GM18511 (cell line): ENCODE measurements around the gene FBXO4.
A peak's percentile ranks its signal among the peaks of the same experiment; 100 is the strongest.

Source experiments
- ATAC-seq: cut with Tn5 transposase; IDR thresholded peaks from one replicate; pipeline ENCODE4 v1.9.1; 2021; ENCODE audit warnings: mild to moderate bottlenecking, moderate library complexity; ENCODE audit not compliant: unreplicated experiment

The FBXO4 gene, protein sequence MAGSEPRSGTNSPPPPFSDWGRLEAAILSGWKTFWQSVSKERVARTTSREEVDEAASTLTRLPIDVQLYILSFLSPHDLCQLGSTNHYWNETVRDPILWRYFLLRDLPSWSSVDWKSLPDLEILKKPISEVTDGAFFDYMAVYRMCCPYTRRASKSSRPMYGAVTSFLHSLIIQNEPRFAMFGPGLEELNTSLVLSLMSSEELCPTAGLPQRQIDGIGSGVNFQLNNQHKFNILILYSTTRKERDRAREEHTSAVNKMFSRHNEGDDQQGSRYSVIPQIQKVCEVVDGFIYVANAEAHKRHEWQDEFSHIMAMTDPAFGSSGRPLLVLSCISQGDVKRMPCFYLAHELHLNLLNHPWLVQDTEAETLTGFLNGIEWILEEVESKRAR

GRCh38 chr5:41924872-41925554, at the start of gene FBXO4:
TSS of gene FBXO4 (plus strand) at chr5:41925281. CDS start at chr5:41925310, 29 bp downstream.
- peak; percentile 91 for ATAC-seq

GRCh38 chr5:41876678-41877077, 48.4 kb upstream of the FBXO4 start:
- ATAC-seq, result no peak

DNA sequence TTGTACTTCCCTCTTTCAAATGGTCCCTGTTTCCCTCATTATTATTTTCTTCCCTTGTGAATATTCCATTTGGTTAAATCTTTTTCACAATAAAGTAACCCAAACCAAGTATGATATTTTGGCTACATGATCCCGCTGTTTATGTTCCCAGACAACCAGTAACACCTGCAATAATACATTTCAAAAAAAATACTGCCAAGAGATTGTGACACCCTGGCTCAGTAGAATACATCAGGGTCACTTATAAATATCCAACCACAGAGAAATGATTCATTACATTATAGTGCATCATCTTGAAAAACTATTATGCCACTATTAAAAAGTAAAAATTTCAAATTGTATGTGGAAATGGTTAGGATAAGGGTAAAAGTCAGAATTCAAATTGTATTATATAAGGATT, 47.7 kb upstream of the FBXO4 start:
- no peak for ATAC-seq

DNA sequence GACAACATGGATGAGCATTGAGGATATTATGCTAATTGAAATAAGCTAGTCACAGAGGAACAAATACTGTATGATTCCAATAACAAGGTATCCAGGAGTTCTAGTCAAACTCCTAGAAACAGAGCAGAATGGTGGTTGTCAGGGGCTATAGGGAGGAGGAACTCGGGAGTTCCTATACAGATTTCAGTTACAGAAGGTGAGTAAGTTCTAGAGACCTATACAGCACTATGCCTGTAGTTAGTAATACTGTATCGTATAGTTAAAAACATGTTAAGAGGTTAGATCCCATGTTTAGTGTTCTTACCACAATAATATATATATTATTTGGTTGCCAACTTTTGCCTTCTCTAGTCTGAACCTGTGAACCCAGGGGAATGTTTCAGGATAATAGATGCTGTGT, 46.9 kb upstream of the FBXO4 start:
- ATAC-seq, result peak; percentile 53

GRCh38 chr5:41878643-41879478, 46.2 kb upstream of the FBXO4 start:
- ATAC-seq, result peak; percentile 78

DNA sequence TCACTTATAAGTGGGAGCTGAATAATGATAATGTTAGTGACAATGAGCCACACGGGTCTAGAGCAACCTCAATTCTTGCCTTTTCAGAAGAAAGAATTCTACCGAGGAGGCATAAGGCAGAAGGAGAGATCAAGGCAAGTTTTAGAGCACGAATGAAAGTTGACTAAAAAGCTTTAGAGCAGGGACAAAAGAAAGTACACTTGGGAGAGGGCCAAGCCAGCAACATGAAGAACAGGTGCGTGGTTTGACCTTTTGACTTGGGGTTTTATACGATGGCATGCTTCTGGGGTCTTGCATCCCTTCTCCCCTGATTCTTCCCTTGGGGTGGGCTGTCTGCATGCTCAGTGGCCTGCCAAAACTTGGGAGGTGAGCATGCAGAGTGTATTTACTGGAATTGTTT, 42.3 kb upstream of the FBXO4 start:
- no peak for ATAC-seq

- ATAC-seq, result no peak
Measured at GRCh38 chr5:41883243-41883642, 41.8 kb upstream of the FBXO4 start.

DNA sequence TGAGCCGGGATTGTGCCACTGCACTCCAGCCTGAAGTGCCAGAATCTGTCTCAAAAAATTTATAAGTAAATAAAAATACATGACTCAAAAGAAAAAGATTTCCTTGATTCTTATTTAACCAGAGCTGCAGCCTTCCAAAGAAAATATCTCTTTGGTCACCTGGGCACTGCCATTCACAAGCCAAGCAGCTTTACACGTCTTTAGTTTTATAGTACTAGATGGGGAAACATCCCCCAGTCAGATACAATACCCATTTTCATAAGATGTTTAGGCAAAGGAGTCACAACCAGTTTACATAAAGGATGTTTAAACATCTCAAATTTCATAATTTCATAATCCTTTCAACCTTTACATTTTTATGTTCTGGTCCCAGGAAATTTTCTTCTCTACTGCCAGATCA, 41.1 kb upstream of the FBXO4 start:
- ATAC-seq, result no peak

GRCh38 chr5:41885286-41885685, 39.8 kb upstream of the FBXO4 start:
- ATAC-seq, result peak; percentile 73

DNA sequence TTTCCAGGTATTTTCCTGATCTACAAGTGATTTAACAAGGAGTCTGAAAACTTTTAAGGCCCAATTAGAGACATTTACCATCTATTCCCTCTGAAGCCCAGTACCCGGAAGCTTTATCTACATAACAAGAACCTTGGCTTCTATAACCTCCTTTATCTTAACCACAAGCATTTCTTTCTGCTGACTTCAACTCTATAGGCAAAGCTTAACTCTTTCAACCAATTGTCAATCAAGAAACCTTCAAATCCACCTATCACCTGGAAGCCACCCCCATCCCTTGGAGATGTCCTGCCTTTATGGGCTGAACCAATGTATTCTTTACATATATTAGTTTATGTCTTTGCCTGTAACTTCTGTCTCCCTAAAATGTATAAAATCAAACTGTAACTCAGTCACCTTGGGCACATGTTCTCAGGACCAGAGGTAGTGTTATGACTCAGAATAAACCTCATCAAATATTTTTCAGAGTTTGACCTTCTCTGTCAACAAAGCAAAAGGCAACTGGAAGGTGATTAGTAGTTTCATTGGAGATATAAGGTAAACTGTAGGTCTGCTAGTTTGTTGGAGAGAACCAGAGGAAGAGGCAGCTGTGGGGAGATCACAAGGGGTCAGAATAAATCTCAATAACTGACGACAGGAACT, 33.9 kb upstream of the FBXO4 start:
- ATAC-seq, result peak; percentile 75

- ATAC-seq, result no peak
Measured at GRCh38 chr5:41892031-41892430, 33.0 kb upstream of the FBXO4 start.

DNA sequence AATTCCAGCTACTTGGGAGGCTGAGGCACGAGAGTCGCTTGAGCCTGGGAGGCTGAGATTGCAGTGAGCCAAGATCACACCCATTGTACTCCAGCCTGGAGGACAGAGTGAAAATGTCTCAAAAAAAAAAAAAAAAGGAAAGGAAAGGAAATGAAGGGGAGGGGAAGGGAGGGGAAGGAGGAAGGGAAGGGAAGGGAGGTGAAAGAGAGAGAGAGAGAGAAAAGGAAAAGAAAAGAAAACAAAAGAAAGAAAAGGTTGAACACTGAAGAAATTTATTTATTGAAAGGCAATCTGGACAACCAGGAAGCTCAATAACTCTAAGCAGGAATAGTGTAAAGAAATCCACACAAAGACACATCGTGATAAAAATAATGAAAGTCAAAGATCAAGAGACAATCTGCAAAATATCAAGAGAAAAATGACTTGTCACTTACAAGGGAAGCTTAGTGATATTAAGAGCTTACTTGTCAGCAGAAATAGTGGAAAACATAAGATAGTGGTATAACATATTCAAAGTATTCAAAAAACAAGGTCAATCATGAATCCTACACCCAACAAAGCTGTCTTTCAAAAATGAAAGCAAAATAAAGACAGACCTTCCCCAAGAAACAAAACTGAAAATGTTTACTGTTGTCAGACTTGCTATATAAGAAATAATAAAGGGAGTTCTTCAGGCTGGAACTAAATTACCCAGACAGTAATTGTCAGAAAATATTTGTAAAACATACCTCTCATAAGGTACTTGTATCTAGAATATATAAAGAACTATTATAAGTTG, 31.8 kb upstream of the FBXO4 start:
- peak; percentile 57 for ATAC-seq

- no peak for ATAC-seq
Measured at GRCh38 chr5:41896230-41896629, 28.9 kb upstream of the FBXO4 start.

- no peak for ATAC-seq
Measured at GRCh38 chr5:41903382-41903891, 21.6 kb upstream of the FBXO4 start.

GRCh38 chr5:41903892-41904799, 20.9 kb upstream of the FBXO4 start, which contains the start of gene RIMOC1:
TSS of gene RIMOC1 (plus strand) at chr5:41904344. CDS start at chr5:41904368, 24 bp downstream.
- ATAC-seq, result peak; percentile 99

DNA sequence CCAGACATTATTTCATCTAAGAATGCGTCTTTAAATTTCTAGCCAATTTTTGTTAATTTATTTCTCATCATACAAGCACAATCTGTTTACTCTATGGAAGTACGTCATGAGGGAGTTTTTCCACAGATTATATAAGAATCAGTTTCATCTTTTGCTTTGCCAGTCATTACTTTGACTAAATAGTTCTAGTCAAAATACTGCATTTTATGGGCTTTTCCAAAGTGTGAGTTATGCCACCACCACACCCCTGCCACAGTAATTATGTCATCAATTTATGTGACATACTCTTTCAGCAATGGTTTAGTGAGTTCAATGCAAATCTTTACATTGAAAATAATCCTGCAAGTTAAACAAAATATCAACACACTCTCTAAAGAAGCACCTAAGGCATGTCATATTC, 18.9 kb upstream of the FBXO4 start:
- no peak for ATAC-seq

GRCh38 chr5:41908374-41909079, 16.6 kb upstream of the FBXO4 start:
- ATAC-seq, result no peak

DNA sequence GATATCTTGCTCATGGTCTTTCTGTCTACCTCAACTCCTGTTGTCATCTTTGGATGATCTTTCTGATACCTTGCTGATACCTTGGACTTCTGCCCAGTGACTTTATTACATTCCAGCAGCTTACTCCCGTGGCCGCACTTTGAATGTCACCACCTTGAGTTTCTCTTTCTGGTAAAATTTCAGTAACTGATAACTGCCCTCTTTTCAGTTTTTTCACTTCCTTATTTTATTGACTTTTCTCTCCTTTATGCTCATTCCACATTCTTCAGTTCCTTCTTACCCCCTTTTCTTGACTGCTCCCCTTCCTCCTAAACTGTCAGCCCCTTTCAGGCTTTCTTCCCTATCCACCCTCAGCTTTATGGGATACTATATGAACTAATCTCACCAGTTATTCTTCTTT, 7.0 kb upstream of the FBXO4 start:
- ATAC-seq, result peak; percentile 67
